Activated CD8-positive, alpha-beta memory T cell treated with anti-CD3 and anti-CD28 coated beads, Interleukin-2, amount 50 U/mL, for 24 hours (primary cell): ENCODE data around the gene PLXDC1.
"Not testable (repeated sequence)": the region's sequence is repeated elsewhere in the genome, so short reads cannot be mapped to it uniquely, and the experiment has no call there.

Source experiments
- DNase-seq: peaks from one replicate; pipeline ENCODE4 v3.0.0-alpha.2; 2020; ENCODE audit errors: extremely low read depth

PLXDC1 gene

GRCh38 chr17:39125143-39125875 lies 26.1 kb downstream of the PLXDC1 start:
- no peak for DNase-seq

DNA sequence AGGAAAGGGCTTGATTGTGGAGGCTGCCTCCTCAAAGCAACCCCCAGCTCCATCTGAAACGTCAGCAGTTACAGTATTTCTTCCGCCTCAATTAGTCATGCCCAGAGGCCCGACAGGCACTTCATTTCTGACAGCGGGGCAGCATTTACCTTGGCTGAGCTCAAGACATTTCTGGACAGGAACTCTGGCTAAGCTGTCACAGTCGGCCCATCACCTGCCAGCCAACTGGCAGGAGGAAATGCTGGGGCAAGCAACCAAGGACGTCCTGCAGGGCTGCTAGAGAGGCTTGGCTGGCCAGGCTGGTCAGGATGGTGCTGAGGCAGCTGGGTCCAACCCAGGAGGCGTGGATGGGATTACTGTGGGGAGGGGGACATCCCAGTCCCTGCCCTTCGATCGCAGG lies 27.8 kb downstream of the PLXDC1 start:
- no peak for DNase-seq

- DNase-seq: no peak
Observed at GRCh38 chr17:39122991-39123390, 28.4 kb downstream of the PLXDC1 start.

- DNase-seq: not testable (repeated sequence)
Observed at GRCh38 chr17:39121919-39122318, 29.5 kb downstream of the PLXDC1 start.

- DNase-seq: no peak
Observed at GRCh38 chr17:39118674-39119419, 32.6 kb downstream of the PLXDC1 start.

DNA sequence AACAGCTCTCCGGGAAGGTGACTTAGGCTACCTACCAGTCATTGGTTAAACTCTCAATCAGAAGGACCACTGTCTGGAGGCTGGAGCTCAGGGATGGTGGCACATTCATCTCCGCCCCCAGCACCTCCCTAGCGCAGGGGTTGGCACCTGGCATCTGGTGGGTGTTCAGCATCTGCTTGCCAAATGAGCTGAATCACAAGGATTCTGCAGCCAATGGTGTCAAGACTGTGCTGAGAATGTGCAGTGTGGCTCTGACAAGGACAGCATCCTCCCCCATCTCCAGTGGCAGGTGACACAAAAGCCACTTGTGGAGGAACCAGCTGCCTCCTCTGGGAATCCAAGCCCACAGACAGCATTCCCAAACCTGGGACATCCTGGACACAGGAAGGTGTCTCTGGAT lies 35.2 kb downstream of the PLXDC1 start:
- DNase-seq: no peak

- no peak for DNase-seq
Observed at GRCh38 chr17:39115135-39115534, 36.3 kb downstream of the PLXDC1 start.

- no peak for DNase-seq
Observed at GRCh38 chr17:39114723-39115122, 36.7 kb downstream of the PLXDC1 start.

DNA sequence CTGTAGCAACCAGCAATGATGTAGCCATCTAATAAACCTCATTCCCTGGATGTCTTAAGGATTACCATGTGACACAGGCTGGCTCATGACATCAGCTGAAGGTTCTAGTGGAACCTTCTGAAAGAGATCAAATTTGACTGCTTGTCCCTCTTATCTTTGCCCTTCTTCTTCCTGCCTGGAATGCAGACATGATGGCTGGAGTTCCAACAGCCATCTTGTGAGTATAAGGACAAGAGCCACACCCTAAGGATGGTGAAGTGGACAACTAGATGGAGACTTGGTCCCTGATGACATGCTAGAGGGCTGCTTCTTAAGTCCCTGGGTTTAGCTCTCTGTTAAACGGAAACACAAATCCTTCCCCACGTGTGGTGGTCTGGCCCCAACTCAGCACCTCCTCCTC lies 37.6 kb downstream of the PLXDC1 start:
- no peak for DNase-seq

DNA sequence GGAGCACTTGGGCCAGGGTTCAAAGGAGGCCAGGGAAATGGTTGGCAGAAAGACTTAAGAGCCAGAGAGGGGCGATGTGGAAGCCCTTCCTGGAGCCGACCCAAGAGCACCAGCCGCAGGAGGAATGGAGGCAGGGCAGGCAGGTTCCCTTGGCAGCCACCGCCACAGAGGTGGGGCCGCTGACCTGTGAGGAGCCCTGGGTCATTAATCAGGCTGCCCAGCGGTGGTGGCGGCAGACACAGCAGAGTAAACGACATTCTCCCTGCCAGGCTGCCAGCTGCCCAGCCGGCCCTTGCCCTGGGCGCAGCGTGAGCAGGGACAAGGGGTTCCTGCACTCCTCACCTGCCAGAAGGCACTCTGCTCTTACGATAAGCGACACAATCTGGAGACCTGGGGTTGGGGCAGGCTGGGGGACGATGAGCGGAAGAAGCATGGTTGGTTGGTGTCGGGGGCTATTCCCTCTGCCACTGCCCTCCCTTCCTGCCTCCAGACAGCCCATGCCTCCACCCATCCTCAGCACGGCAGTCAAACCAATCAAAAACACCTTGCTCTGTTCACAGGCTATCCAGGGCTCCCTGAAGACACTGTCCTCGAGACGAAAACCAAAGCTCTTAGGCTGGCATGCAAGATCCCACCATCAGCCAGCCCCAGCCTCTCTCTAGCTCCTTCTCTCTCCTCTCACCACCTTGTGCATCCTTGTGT lies 40.9 kb downstream of the PLXDC1 start:
- no peak for DNase-seq

- DNase-seq: no peak
Observed at GRCh38 chr17:39108461-39109375, 42.7 kb downstream of the PLXDC1 start.

GRCh38 chr17:39107973-39108372 lies 43.5 kb downstream of the PLXDC1 start:
- no peak for DNase-seq

DNA sequence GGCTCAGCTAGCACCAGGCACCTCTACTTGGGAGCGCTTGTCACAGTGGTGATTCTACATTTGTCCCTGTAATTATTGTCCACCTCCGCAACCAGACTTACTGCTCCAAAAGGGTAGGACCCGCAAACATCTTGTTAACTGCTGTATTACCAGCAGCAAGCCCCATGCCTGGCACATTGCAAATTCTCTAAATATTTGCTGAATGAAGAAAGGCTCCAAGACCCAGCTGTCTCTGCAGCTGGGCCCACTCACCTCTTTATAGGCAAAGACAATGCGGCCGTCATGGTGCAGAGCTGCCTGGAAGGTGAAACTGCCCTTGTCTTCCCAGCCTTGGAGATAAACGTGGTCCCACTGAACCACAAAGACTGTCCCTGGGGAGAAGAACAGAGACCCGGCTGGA lies 44.3 kb downstream of the PLXDC1 start:
- no peak for DNase-seq

DNA sequence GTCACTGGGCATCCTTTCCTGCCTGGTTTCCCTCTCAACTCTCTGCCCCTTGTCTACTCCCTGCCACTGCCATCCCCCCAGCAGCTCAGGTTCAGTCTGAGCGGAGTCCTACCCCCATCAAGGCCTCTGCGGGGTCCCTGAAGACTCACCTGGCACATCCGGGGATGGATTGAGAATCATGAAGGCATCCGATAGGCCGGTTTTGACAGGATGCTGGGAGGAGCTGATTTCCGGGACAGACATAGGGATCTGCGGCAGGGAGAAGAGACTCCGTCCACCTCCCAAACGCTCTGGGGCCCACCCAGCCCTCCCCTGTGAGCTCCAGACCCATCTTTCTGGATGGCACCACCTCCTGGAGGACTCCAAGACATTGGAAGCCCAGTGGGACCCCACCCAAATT lies 45.7 kb downstream of the PLXDC1 start:
- DNase-seq: no peak

DNA sequence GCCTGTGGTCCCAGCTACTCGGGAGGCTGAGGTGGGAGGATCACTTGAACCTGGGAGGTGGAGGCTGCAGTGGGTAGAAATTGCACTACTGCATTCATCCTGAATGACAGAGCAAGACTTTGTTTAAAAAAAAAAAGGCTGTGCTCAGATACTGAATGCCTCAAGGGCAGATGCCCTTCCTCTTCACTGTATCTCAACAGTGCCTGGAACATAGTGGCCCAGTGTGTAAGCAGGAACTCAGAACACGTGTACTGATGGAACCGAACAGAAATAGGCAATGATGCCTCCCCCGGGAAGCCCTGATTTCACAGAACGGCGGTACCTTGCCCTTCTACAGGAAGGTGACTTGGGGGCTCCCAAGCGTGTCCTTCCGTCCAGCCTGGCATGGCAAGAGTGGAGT lies 46.8 kb downstream of the PLXDC1 start:
- DNase-seq: no peak

DNA sequence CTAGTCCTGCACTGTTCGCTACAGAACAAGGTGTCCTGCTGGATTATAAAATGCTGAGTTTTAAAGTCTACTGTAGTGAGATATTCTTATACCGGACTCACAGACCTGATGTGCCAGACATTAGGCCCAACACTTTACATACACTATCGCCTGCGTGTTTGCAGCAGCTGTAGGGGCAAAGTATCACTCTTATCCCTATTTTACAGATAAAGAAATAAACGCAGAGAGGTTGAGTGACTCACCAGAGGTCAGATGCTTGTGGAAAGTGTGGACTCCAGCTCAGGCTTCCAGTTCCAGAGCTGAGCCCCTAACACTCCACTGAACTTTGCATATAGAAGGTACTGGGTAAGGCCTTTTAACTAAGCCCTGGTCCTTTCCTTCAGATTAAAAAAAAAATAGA lies 47.4 kb downstream of the PLXDC1 start:
- DNase-seq: no peak

- no peak for DNase-seq
Observed at GRCh38 chr17:39101091-39101490, 50.3 kb downstream of the PLXDC1 start.

- no peak for DNase-seq
Observed at GRCh38 chr17:39100530-39100929, 50.9 kb downstream of the PLXDC1 start.

GRCh38 chr17:39099663-39100286 lies 51.7 kb downstream of the PLXDC1 start:
- DNase-seq: no peak

- DNase-seq: no peak
Observed at GRCh38 chr17:39098588-39098987, 52.8 kb downstream of the PLXDC1 start.

- DNase-seq: no peak
Observed at GRCh38 chr17:39097537-39097936, 53.9 kb downstream of the PLXDC1 start.
